HCT116 (cell line): ENCODE results near the gene PRKN. TPM values are rescaled to one million over a fixed set of nuclear protein-coding genes. Genes with fewer than 3 reads are reported as not detected.

Experiments
- ATAC-seq: fragments of 200-7000 bp; cut with Tn5 transposase; 2 replicates; pipeline ENCODE4 v1.9.1; 2020; ENCODE audit warnings: mild to moderate bottlenecking, moderate library complexity
- BruUV-seq: library from RNA; stranded (reverse); fragments of 400-500 nt; replicated peaks from 2 replicates; lab custom pipeline; 2021; lab: Mats Ljungman, UMichigan
- CTCF ChIA-PET: fragments of 300-600 bp; sonication (Branson Sonifier 250); formaldehyde crosslinking; loops from one replicate; lab custom pipeline; 2021; ENCODE audit warnings: antibody characterized with exemption; lab: Charles Lee
- POLR2A ChIA-PET: fragments of 300-600, 350-600 bp; sonication (Branson Sonifier 250); formaldehyde crosslinking; loops from one replicate; lab custom pipeline; 2021; ENCODE audit warnings: antibody characterized with exemption; lab: Charles Lee
- RAD21 ChIA-PET, 2 experiments: fragments of 300-600 bp; sonication (Branson Sonifier 250); formaldehyde crosslinking; loops; one replicate each; lab custom pipeline; 2023; ENCODE audit warnings: low total read pairs in 2 of 2; ENCODE audit not compliant: uncharacterized antibody in 2 of 2, unreplicated experiment in 2 of 2, low non-redundant PET in 1 of 2; lab: Charles Lee
- DNase-seq: peaks from one replicate; pipeline ENCODE4 v3.0.0-alpha.2; 2010; ENCODE audit warnings: low read depth, low spot score
- H2AFZ ChIP-seq: fragments of 200-600 bp; shearing (Covaris generic), sonication (generic); 2 replicates; pipeline ENCODE4 v1.6.1; 2017; ENCODE audit warnings: low read depth, mixed run types, mixed read lengths, antibody characterized with exemption, low read length; ENCODE audit not compliant: poor library complexity, severe bottlenecking
- H3K27ac ChIP-seq: 2 replicates; pipeline ENCODE4 v1.5.1; 2012; ENCODE audit warnings: low read depth, low read length
- H3K27me3 ChIP-seq: fragments of 200-600 bp; sonication (generic); 2 replicates; pipeline ENCODE4 v1.6.1; 2016; ENCODE audit warnings: mixed run types, low read length, mixed read lengths; ENCODE audit not compliant: insufficient read depth
- H3K36me3 ChIP-seq, 2 experiments: fragments of 200-500 bp in 1 of 2; fragments of 200-600 bp in 1 of 2; sonication (Bioruptor generic) in 1 of 2; sonication (generic) in 1 of 2; 2 replicates each; pipeline versions ENCODE4 v1.5.1 to v1.6.1; 2014 to 2016; ENCODE audit warnings: low read length in 2 of 2, inconsistent platforms in 1 of 2, mixed read lengths in 1 of 2, mixed run types in 1 of 2; ENCODE audit not compliant: insufficient read depth in 2 of 2, control insufficient read depth in 1 of 2
- H3K4me1 ChIP-seq, 2 experiments: fragments of 200-600 bp in 1 of 2; sonication (generic) in 1 of 2; 2 replicates each; pipeline versions ENCODE4 v1.5.1 to v1.6.1; 2012 to 2017; ENCODE audit warnings: low read length in 2 of 2, inconsistent platforms in 1 of 2, mild to moderate bottlenecking in 1 of 2, mixed read lengths in 1 of 2, mixed run types in 1 of 2, moderate library complexity in 1 of 2; ENCODE audit not compliant: insufficient read depth in 2 of 2, control insufficient read depth in 1 of 2
- H3K4me2 ChIP-seq: fragments of 200-600 bp; sonication (generic); 2 replicates; pipeline ENCODE4 v1.6.1; 2017; ENCODE audit warnings: mixed run types, low read length, mixed read lengths
- H3K4me3 ChIP-seq, 2 experiments: fragments of 200-600 bp in 1 of 2; sonication (generic) in 1 of 2; replicated peaks in 1 of 2; 2 replicates each; pipeline ENCODE4 v1.5.1; 2011 to 2016; ENCODE audit warnings: low read length in 2 of 2, control low read depth in 1 of 2, low read depth in 1 of 2, mild to moderate bottlenecking in 1 of 2, mixed read lengths in 1 of 2, mixed run types in 1 of 2
- H3K79me2 ChIP-seq: fragments of 200-600 bp; sonication (generic); 2 replicates; pipeline ENCODE4 v1.6.1; 2017; ENCODE audit warnings: mild to moderate bottlenecking, mixed run types, low read length, moderate library complexity, mixed read lengths; ENCODE audit not compliant: insufficient read depth
- H3K9ac ChIP-seq: fragments of 200-600 bp; sonication (generic); 2 replicates; pipeline ENCODE4 v1.6.1; 2016; ENCODE audit warnings: low read length, mixed read lengths
- H3K9me2 ChIP-seq: fragments of 200-600 bp; sonication (generic), shearing (Covaris generic); 2 replicates; pipeline ENCODE4 v1.6.1; 2017; ENCODE audit warnings: mixed run types, mild to moderate bottlenecking, moderate library complexity; ENCODE audit not compliant: insufficient read depth
- H3K9me3 ChIP-seq, 2 experiments: fragments of 200-500 bp in 1 of 2; fragments of 200-600 bp in 1 of 2; sonication (Bioruptor generic) in 1 of 2; sonication (generic) in 1 of 2; 2 replicates each; pipeline ENCODE4 v1.6.1; 2014 to 2017; ENCODE audit warnings: low read length in 2 of 2, mixed read lengths in 2 of 2, inconsistent platforms in 1 of 2, low read depth in 1 of 2, mild to moderate bottlenecking in 1 of 2, mixed run types in 1 of 2, moderate library complexity in 1 of 2; ENCODE audit not compliant: control insufficient read depth in 1 of 2, insufficient read depth in 1 of 2
- H4K20me1 ChIP-seq: fragments of 200-600 bp; sonication (generic), shearing (Covaris generic); 2 replicates; pipeline ENCODE4 v1.6.1; 2017; ENCODE audit warnings: mixed run types, mild to moderate bottlenecking, moderate library complexity; ENCODE audit not compliant: insufficient read depth
- ATF3 ChIP-seq: IDR thresholded peaks from 2 replicates; pipeline ENCODE4 v1.6.1; 2012
- CBX3 ChIP-seq: IDR thresholded peaks from 2 replicates; pipeline ENCODE4 v1.6.1; 2012; ENCODE audit warnings: low read depth
- EZH2 ChIP-seq: fragments of 200-600 bp; sonication (generic); IDR thresholded peaks from 2 replicates; pipeline ENCODE4 v1.6.1; 2017; ENCODE audit warnings: antibody characterized with exemption, mixed run types
- EZH2phosphoT487 ChIP-seq: fragments of 200-600 bp; IDR thresholded peaks from 2 replicates; pipeline ENCODE4 v1.6.1; 2018; ENCODE audit warnings: antibody characterized with exemption, borderline replicate concordance
- POLR2A ChIP-seq: IDR thresholded peaks from 2 replicates; pipeline ENCODE4 v1.7.0; 2011; ENCODE audit warnings: borderline replicate concordance; ENCODE audit not compliant: insufficient read depth, insufficient read length; ENCODE audit errors: extremely low read depth
- POLR2AphosphoS5 ChIP-seq: IDR thresholded peaks from 2 replicates; pipeline ENCODE4 v1.6.1; 2011; ENCODE audit warnings: mild to moderate bottlenecking, low read depth, low read length, moderate library complexity
- RAD21 ChIP-seq: IDR thresholded peaks from 2 replicates; pipeline ENCODE4 v1.6.1; 2012; ENCODE audit warnings: low read depth, mild to moderate bottlenecking
- REST ChIP-seq: IDR thresholded peaks from 2 replicates; pipeline ENCODE4 v1.6.1; 2012; ENCODE audit warnings: low read depth
- SIN3A ChIP-seq: IDR thresholded peaks from 2 replicates; pipeline ENCODE4 v1.6.1; 2012; ENCODE audit warnings: low read depth
- SRF ChIP-seq: IDR thresholded peaks from 2 replicates; pipeline ENCODE4 v1.6.1; 2012; ENCODE audit warnings: low read depth
- YY1 ChIP-seq: IDR thresholded peaks from 2 replicates; pipeline ENCODE4 v1.6.1; 2011; ENCODE audit warnings: low read length, low read depth, moderate library complexity, mild to moderate bottlenecking; ENCODE audit not compliant: insufficient replicate concordance; ENCODE audit errors: extremely low read depth
- ZBTB33 ChIP-seq: IDR thresholded peaks from 2 replicates; pipeline ENCODE4 v1.6.1; 2011; ENCODE audit warnings: mild to moderate bottlenecking, low read length, moderate library complexity; ENCODE audit not compliant: insufficient replicate concordance; ENCODE audit errors: extremely low read depth
- intact Hi-C: fragments of 100-400 bp; cut with micrococcal nuclease; formaldehyde crosslinking; loops from 2 replicates; pipeline ENCODE4 v1.10.0; 2022
- total RNA-seq: library from RNA; stranded (reverse); gene quantifications from one replicate; pipeline ENCODE4 v1.2.1, GENCODE V29; 2021; ENCODE audit not compliant: unreplicated experiment

The PRKN gene
- total RNA-seq, 1 experiment from 2014 or later, result 2.6 TPM

- H3K4me3 ChIP-seq, result no peak overlapping the region
- no peak overlapping the region for H3K4me2 ChIP-seq
- DNase-seq (no peak), ATAC-seq (no peak)
- no peak overlapping the region for H2AFZ ChIP-seq
- CTCF ChIA-PET, result no interaction called here
- TF ChIP-seq REST, result no peak
- TF ChIP-seq EZH2phosphoT487, result no peak
- TF ChIP-seq RAD21, result no peak
- no peaks in the 10 kb centered on the region for H3K27me3 ChIP-seq
- H3K9me2 ChIP-seq, result no peaks in the 10 kb centered on the region
- no peaks in the 10 kb centered on the region for H3K79me2 ChIP-seq
- no peaks in the 10 kb centered on the region for H3K4me1 ChIP-seq
- no peak overlapping the region for H3K27ac ChIP-seq
- intact Hi-C loops, result no loop called here
- no peaks in the 10 kb centered on the region for H3K36me3 ChIP-seq
- no TSS peak for BruUV-seq
- RAD21 ChIA-PET, result no interaction called here
- POLR2A ChIA-PET, result no interaction called here
- no peaks in the 10 kb centered on the region for H3K9me3 ChIP-seq
- H4K20me1 ChIP-seq, result no peaks in the 10 kb centered on the region
- no peak overlapping the region for H3K9ac ChIP-seq
Measured at GRCh38 chr6:161543684-161544309, 1183.8 kb downstream of the PRKN start.

- DNase-seq, result no peak
- no peak overlapping the region for H3K9ac ChIP-seq
- no peak for TF ChIP-seq ATF3
- TF ChIP-seq SRF, result no peak
- TF ChIP-seq YY1, result no peak
- TF ChIP-seq ZBTB33, result no peak
- no peak for TF ChIP-seq RAD21
- TF ChIP-seq CBX3, result no peak
- no peak for TF ChIP-seq EZH2
- no peak for TF ChIP-seq SIN3A
- TF ChIP-seq POLR2A, result no peak
- TF ChIP-seq POLR2AphosphoS5, result no peak
- TF ChIP-seq, all 23 proteins: peak for 0
- ATAC-seq, result no peak
- H3K27me3 ChIP-seq, result no peaks in the 10 kb centered on the region
- no peaks in the 10 kb centered on the region for H3K79me2 ChIP-seq
- H3K4me2 ChIP-seq, result no peak overlapping the region
- RAD21 ChIA-PET, result no interaction called here
- no peak overlapping the region for H2AFZ ChIP-seq
- BruUV-seq, result no TSS peak
- POLR2A ChIA-PET, result no interaction called here
- H3K9me3 ChIP-seq, result no peaks in the 10 kb centered on the region
- no peak overlapping the region for H3K27ac ChIP-seq
- H3K9me2 ChIP-seq, result no peaks in the 10 kb centered on the region
- H4K20me1 ChIP-seq, result no peaks in the 10 kb centered on the region
- H3K4me3 ChIP-seq, result no peak overlapping the region
- no peaks in the 10 kb centered on the region for H3K36me3 ChIP-seq
- CTCF ChIA-PET, result no interaction called here
- intact Hi-C loops, result no loop called here
- no peaks in the 10 kb centered on the region for H3K4me1 ChIP-seq
Measured at GRCh38 chr6:161542346-161542980, 1185.1 kb downstream of the PRKN start.
